ENCODE data around the gene ZNF423.

ZNF423 gene

GRCh38 chr16:49636608-49637007, 219.3 kb downstream of the ZNF423 start:
- no peak for DNase-seq (ENCODE audit: insufficient read length, low spot score)
- no peak for TF ChIP-seq TAF1 (IDR thresholded peaks at IDR 0.05; ENCODE audit: low read depth, low read length)
- TF ChIP-seq SPI1 (IDR thresholded peaks at IDR 0.05; ENCODE audit: low read depth, low read length), result no peak
- TF ChIP-seq POU2F2 (IDR thresholded peaks at IDR 0.05; ENCODE audit: low read depth, low read length), result no peak
- TF ChIP-seq POLR2A (IDR thresholded peaks at IDR 0.05; ENCODE audit: low read depth, low read length), result no peak
- TF ChIP-seq POLR2AphosphoS5 (IDR thresholded peaks at IDR 0.05; ENCODE audit: low read depth, low read length), result no peak
- TF ChIP-seq PAX5 (IDR thresholded peaks at IDR 0.05; ENCODE audit: insufficient read depth, low read length, severe bottlenecking), result no peak
- FAIRE-seq, result no peak

- no peak for FAIRE-seq
- TF ChIP-seq PAX5 (IDR thresholded peaks at IDR 0.05; ENCODE audit: insufficient read depth, low read length, severe bottlenecking), result no peak
- no peak for DNase-seq (ENCODE audit: insufficient read length, low spot score)
Measured at GRCh38 chr16:49635591-49636581, 220.0 kb downstream of the ZNF423 start.

GRCh38 chr16:49635009-49635350, 220.9 kb downstream of the ZNF423 start:
- TF ChIP-seq POU2F2 (IDR thresholded peaks at IDR 0.05; ENCODE audit: low read depth, low read length) (no peak), POLR2AphosphoS5 (IDR thresholded peaks at IDR 0.05; ENCODE audit: low read depth, low read length) (no peak), POLR2A (IDR thresholded peaks at IDR 0.05; ENCODE audit: low read depth, low read length) (no peak), TAF1 (IDR thresholded peaks at IDR 0.05; ENCODE audit: low read depth, low read length) (no peak), PAX5 (IDR thresholded peaks at IDR 0.05; ENCODE audit: insufficient read depth, low read length, severe bottlenecking) (no peak), SPI1 (IDR thresholded peaks at IDR 0.05; ENCODE audit: low read depth, low read length) (no peak)
- DNase-seq (ENCODE audit: insufficient read length, low spot score) (no peak), FAIRE-seq (no peak)

GRCh38 chr16:49634235-49635008, 221.5 kb downstream of the ZNF423 start:
- TF ChIP-seq POLR2A (IDR thresholded peaks at IDR 0.05; ENCODE audit: low read depth, low read length), result no peak
- FAIRE-seq, result no peak
- no peak for DNase-seq (ENCODE audit: insufficient read length, low spot score)

- DNase-seq (ENCODE audit: insufficient read length, low spot score), result no peak
- TF ChIP-seq SPI1 (IDR thresholded peaks at IDR 0.05; ENCODE audit: low read depth, low read length), result no peak
- no peak for FAIRE-seq
Measured at GRCh38 chr16:49632795-49633184, 223.1 kb downstream of the ZNF423 start.

- DNase-seq (ENCODE audit: insufficient read length, low spot score) (no peak), FAIRE-seq (no peak)
- no peak for TF ChIP-seq POLR2A (IDR thresholded peaks at IDR 0.05; ENCODE audit: low read depth, low read length)
- TF ChIP-seq POLR2AphosphoS5 (IDR thresholded peaks at IDR 0.05; ENCODE audit: low read depth, low read length), result no peak
- no peak for TF ChIP-seq PAX5 (IDR thresholded peaks at IDR 0.05; ENCODE audit: insufficient read depth, low read length, severe bottlenecking)
- TF ChIP-seq TAF1 (IDR thresholded peaks at IDR 0.05; ENCODE audit: low read depth, low read length), result no peak
- TF ChIP-seq SPI1 (IDR thresholded peaks at IDR 0.05; ENCODE audit: low read depth, low read length), result no peak
- TF ChIP-seq POU2F2 (IDR thresholded peaks at IDR 0.05; ENCODE audit: low read depth, low read length), result no peak
Measured at GRCh38 chr16:49632086-49632794, 223.7 kb downstream of the ZNF423 start.

GRCh38 chr16:49631187-49632041, 224.5 kb downstream of the ZNF423 start:
- FAIRE-seq, result no peak
- TF ChIP-seq POU2F2 (IDR thresholded peaks at IDR 0.05; ENCODE audit: low read depth, low read length), result no peak
- no peak for TF ChIP-seq PAX5 (IDR thresholded peaks at IDR 0.05; ENCODE audit: insufficient read depth, low read length, severe bottlenecking)
- no peak for TF ChIP-seq TAF1 (IDR thresholded peaks at IDR 0.05; ENCODE audit: low read depth, low read length)
- TF ChIP-seq POLR2AphosphoS5 (IDR thresholded peaks at IDR 0.05; ENCODE audit: low read depth, low read length), result no peak
- no peak for TF ChIP-seq SPI1 (IDR thresholded peaks at IDR 0.05; ENCODE audit: low read depth, low read length)
- TF ChIP-seq POLR2A (IDR thresholded peaks at IDR 0.05; ENCODE audit: low read depth, low read length), result no peak
- DNase-seq (ENCODE audit: insufficient read length, low spot score), result no peak

- no peak for DNase-seq (ENCODE audit: insufficient read length, low spot score)
- FAIRE-seq, result no peak
- TF ChIP-seq TAF1 (IDR thresholded peaks at IDR 0.05; ENCODE audit: low read depth, low read length) (no peak), POU2F2 (IDR thresholded peaks at IDR 0.05; ENCODE audit: low read depth, low read length) (no peak)
Measured at GRCh38 chr16:49630783-49631182, 225.1 kb downstream of the ZNF423 start.

GRCh38 chr16:49629851-49630250, 226.1 kb downstream of the ZNF423 start:
- FAIRE-seq (no peak), DNase-seq (ENCODE audit: insufficient read length, low spot score) (no peak)
- TF ChIP-seq POU2F2 (IDR thresholded peaks at IDR 0.05; ENCODE audit: low read depth, low read length), result no peak
- no peak for TF ChIP-seq POLR2A (IDR thresholded peaks at IDR 0.05; ENCODE audit: low read depth, low read length)
- TF ChIP-seq POLR2AphosphoS5 (IDR thresholded peaks at IDR 0.05; ENCODE audit: low read depth, low read length), result no peak
- no peak for TF ChIP-seq TAF1 (IDR thresholded peaks at IDR 0.05; ENCODE audit: low read depth, low read length)
- TF ChIP-seq PAX5 (IDR thresholded peaks at IDR 0.05; ENCODE audit: insufficient read depth, low read length, severe bottlenecking), result no peak
- no peak for TF ChIP-seq SPI1 (IDR thresholded peaks at IDR 0.05; ENCODE audit: low read depth, low read length)

All from GM12891 (cell line).